Stimulated activated CD8-positive, alpha-beta memory T cell treated with anti-CD3 and anti-CD28 coated beads, Interleukin-4, amount 100 ng/mL, for 1 hour (primary cell): ENCODE measurements around the gene PDLIM1.
"Not testable (repeated sequence)": the region's sequence is repeated elsewhere in the genome, so short reads cannot be mapped to it uniquely, and the experiment has no call there.

Experiments
- DNase-seq, 2 donors: peaks; one replicate each; pipeline ENCODE4 v3.0.0-alpha.2; 2020; ENCODE audit warnings: low read depth in 2 of 2, low spot score in 1 of 2

Gene PDLIM1

GRCh38 chr10:95214369-95214768 lies 76.4 kb downstream of the PDLIM1 start:
- DNase-seq, result no peak

GRCh38 chr10:95211606-95212279 lies 79.1 kb downstream of the PDLIM1 start:
- no peak for DNase-seq

GRCh38 chr10:95209509-95210127 lies 81.2 kb downstream of the PDLIM1 start:
- DNase-seq, result no peak

- no peak for DNase-seq
Measured at GRCh38 chr10:95208702-95209391, 82.0 kb downstream of the PDLIM1 start.

- DNase-seq, result not testable (repeated sequence)
Measured at GRCh38 chr10:95202865-95203264, 87.9 kb downstream of the PDLIM1 start.

GRCh38 chr10:95201736-95202135 lies 89.1 kb downstream of the PDLIM1 start:
- DNase-seq, result no peak

GRCh38 chr10:95196046-95196445 lies 94.8 kb downstream of the PDLIM1 start:
- DNase-seq, result no peak

- no peak for DNase-seq
Measured at GRCh38 chr10:95193944-95194343, 96.9 kb downstream of the PDLIM1 start, which contains the start of gene ACSM6. Gene ACSM6, plus strand, starts transcription at chr10:95194238. Its CDS starts 248 bp downstream, at chr10:95194486.

- no peak for DNase-seq
Measured at GRCh38 chr10:95188593-95188992, 102.2 kb downstream of the PDLIM1 start.

GRCh38 chr10:95187617-95188016 lies 103.2 kb downstream of the PDLIM1 start:
- DNase-seq, result no peak
